ENCODE results near the gene SLC22A7.

Gene SLC22A7

DNA sequence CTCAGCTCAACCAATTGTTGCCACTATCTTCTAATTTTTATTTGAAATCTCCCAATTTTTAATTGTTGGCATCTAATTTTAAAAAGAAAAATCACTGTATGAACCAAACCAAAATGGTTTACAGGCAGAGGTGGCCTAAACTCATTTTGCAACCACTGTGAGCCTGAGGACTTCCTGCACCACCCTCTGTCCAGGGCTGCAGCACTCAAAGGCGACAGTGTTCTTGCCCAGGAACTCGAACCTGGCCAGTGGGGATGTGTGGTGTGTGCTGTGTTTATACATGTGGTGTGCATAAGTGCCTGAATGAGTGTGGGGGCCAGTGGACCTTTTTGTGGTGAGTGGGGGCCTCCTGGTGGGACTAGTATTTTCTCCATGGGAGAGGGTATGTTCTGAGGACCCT, 24.4 kb upstream of the SLC22A7 start:
- Histone ChIP-seq H3K18ac (ENCODE audit: low read length) (no peak overlapping the region), H3K79me1 (ENCODE audit: low read length) (no peaks in the 10 kb centered on the region), H3K36me3 (ENCODE audit: control insufficient read depth in 1 of 2, insufficient read depth in 2 of 2, low read length in 2 of 2) (no peaks in the 10 kb centered on the region), H4K8ac (ENCODE audit: low read depth, low read length) (no peak overlapping the region), H2BK5ac (ENCODE audit: low read depth, low read length, poor library complexity) (no peak overlapping the region), H2BK12ac (ENCODE audit: low read length) (no peak overlapping the region), H2AK5ac (ENCODE audit: low read length) (no peak overlapping the region), H3K79me2 (ENCODE audit: control insufficient read depth, insufficient read depth, low read length, poor library complexity) (no peaks in the 10 kb centered on the region), H4K12ac (ENCODE audit: low read depth, low read length) (no peak overlapping the region), H2BK120ac (ENCODE audit: insufficient read depth, low read length, poor library complexity) (no peak overlapping the region), H2AFZ (ENCODE audit: insufficient read depth, low read length, poor library complexity) (no peak overlapping the region), H3K23ac (ENCODE audit: low read length) (no peak overlapping the region), H3K27me3 (ENCODE audit: insufficient read depth, low read length) (peaks cover 41% of the 10 kb centered on the region), H3K4me2 (ENCODE audit: low read length) (no peak overlapping the region), H3K4me3 (ENCODE audit: low read depth, low read length) (no peak overlapping the region), H3K9me3 (ENCODE audit: insufficient read depth, low read depth, low read length) (peaks cover 16% of the 10 kb centered on the region), H3K4ac (ENCODE audit: low read depth, low read length) (no peak overlapping the region), H4K91ac (ENCODE audit: low read depth, low read length) (no peak overlapping the region), H3K14ac (ENCODE audit: low read length) (no peak overlapping the region), H3K4me1 (ENCODE audit: control insufficient read depth in 1 of 2, insufficient read depth in 2 of 2, low read length in 2 of 2) (peaks cover 4 to 8% of the 10 kb centered on the region in 2 experiments), H3K27ac (ENCODE audit: low read depth, low read length) (no peak overlapping the region), H3K9ac (ENCODE audit: low read length) (no peak overlapping the region)
- no CpG with 5 or more reads among the region's 2 CpGs for WGBS (ENCODE audit: extremely low coverage, insufficient coverage, insufficient read length)
- DNase-seq: no peak

- Histone ChIP-seq H3K9me3 (ENCODE audit: insufficient read depth, low read depth, low read length) (peaks cover 16% of the 10 kb centered on the region), H3K4me3 (ENCODE audit: low read depth, low read length) (no peak overlapping the region), H3K4me2 (ENCODE audit: low read length) (no peak overlapping the region), H3K79me1 (ENCODE audit: low read length) (no peaks in the 10 kb centered on the region), H2BK5ac (ENCODE audit: low read depth, low read length, poor library complexity) (no peak overlapping the region), H3K4ac (ENCODE audit: low read depth, low read length) (no peak overlapping the region), H4K8ac (ENCODE audit: low read depth, low read length) (no peak overlapping the region), H2BK12ac (ENCODE audit: low read length) (no peak overlapping the region), H3K18ac (ENCODE audit: low read length) (no peak overlapping the region), H3K27ac (ENCODE audit: low read depth, low read length) (no peak overlapping the region), H2AFZ (ENCODE audit: insufficient read depth, low read length, poor library complexity) (no peak overlapping the region), H4K12ac (ENCODE audit: low read depth, low read length) (no peak overlapping the region), H3K9ac (ENCODE audit: low read length) (no peak overlapping the region), H3K23ac (ENCODE audit: low read length) (no peak overlapping the region), H2AK5ac (ENCODE audit: low read length) (no peak overlapping the region), H2BK120ac (ENCODE audit: insufficient read depth, low read length, poor library complexity) (no peak overlapping the region), H3K36me3 (ENCODE audit: control insufficient read depth in 1 of 2, insufficient read depth in 2 of 2, low read length in 2 of 2) (no peaks in the 10 kb centered on the region), H3K14ac (ENCODE audit: low read length) (no peak overlapping the region), H4K91ac (ENCODE audit: low read depth, low read length) (no peak overlapping the region), H3K79me2 (ENCODE audit: control insufficient read depth, insufficient read depth, low read length, poor library complexity) (no peaks in the 10 kb centered on the region), H3K27me3 (ENCODE audit: insufficient read depth, low read length) (peaks cover 41% of the 10 kb centered on the region), H3K4me1 (ENCODE audit: control insufficient read depth in 1 of 2, insufficient read depth in 2 of 2, low read length in 2 of 2) (peaks cover 2 to 6% of the 10 kb centered on the region in 2 experiments)
- WGBS (ENCODE audit: extremely low coverage, insufficient coverage, insufficient read length): no CpG with 5 or more reads among the region's 10 CpGs
- no peak for DNase-seq
These were observed 23.7 kb upstream of the SLC22A7 start for GRCh38 chr6:43274127-43274915.

- Histone ChIP-seq H2BK12ac (ENCODE audit: low read length) (no peak overlapping the region), H2BK5ac (ENCODE audit: low read depth, low read length, poor library complexity) (no peak overlapping the region), H3K4ac (ENCODE audit: low read depth, low read length) (no peak overlapping the region), H3K27ac (ENCODE audit: low read depth, low read length) (no peak overlapping the region), H3K27me3 (ENCODE audit: insufficient read depth, low read length) (peaks cover 41% of the 10 kb centered on the region), H2BK120ac (ENCODE audit: insufficient read depth, low read length, poor library complexity) (no peak overlapping the region), H3K9me3 (ENCODE audit: insufficient read depth, low read depth, low read length) (peaks cover 16% of the 10 kb centered on the region), H3K14ac (ENCODE audit: low read length) (no peak overlapping the region), H3K9ac (ENCODE audit: low read length) (no peak overlapping the region), H3K36me3 (ENCODE audit: control insufficient read depth in 1 of 2, insufficient read depth in 2 of 2, low read length in 2 of 2) (no peaks in the 10 kb centered on the region), H2AK5ac (ENCODE audit: low read length) (no peak overlapping the region), H3K18ac (ENCODE audit: low read length) (no peak overlapping the region), H3K79me2 (ENCODE audit: control insufficient read depth, insufficient read depth, low read length, poor library complexity) (no peaks in the 10 kb centered on the region), H2AFZ (ENCODE audit: insufficient read depth, low read length, poor library complexity) (no peak overlapping the region), H4K12ac (ENCODE audit: low read depth, low read length) (no peak overlapping the region), H4K8ac (ENCODE audit: low read depth, low read length) (no peak overlapping the region), H3K23ac (ENCODE audit: low read length) (no peak overlapping the region), H3K79me1 (ENCODE audit: low read length) (no peaks in the 10 kb centered on the region), H3K4me1 (ENCODE audit: control insufficient read depth in 1 of 2, insufficient read depth in 2 of 2, low read length in 2 of 2) (peaks cover 0 to 2% of the 10 kb centered on the region in 2 experiments), H4K91ac (ENCODE audit: low read depth, low read length) (no peak overlapping the region), H3K4me3 (ENCODE audit: low read depth, low read length) (no peak overlapping the region), H3K4me2 (ENCODE audit: low read length) (peak overlapping the region; percentile 27)
- DNase-seq: no peak
- WGBS (ENCODE audit: extremely low coverage, insufficient coverage, insufficient read length): no CpG with 5 or more reads among the region's 65 CpGs
These were observed 23.0 kb upstream of the SLC22A7 start for GRCh38 chr6:43274916-43275597.

- H4K8ac ChIP-seq (ENCODE audit: low read depth, low read length): no peak overlapping the region
- no peak overlapping the region for H3K4me3 ChIP-seq (ENCODE audit: low read depth, low read length)
- no peak overlapping the region for H2BK12ac ChIP-seq (ENCODE audit: low read length)
- peaks cover 0 to 4% of the 10 kb centered on the region in 2 experiments for H3K4me1 ChIP-seq (ENCODE audit: control insufficient read depth in 1 of 2, insufficient read depth in 2 of 2, low read length in 2 of 2)
- no peak overlapping the region for H2AFZ ChIP-seq (ENCODE audit: insufficient read depth, low read length, poor library complexity)
- no peak overlapping the region for H3K9ac ChIP-seq (ENCODE audit: low read length)
- H3K14ac ChIP-seq (ENCODE audit: low read length): no peak overlapping the region
- H3K27me3 ChIP-seq (ENCODE audit: insufficient read depth, low read length): peaks cover 41% of the 10 kb centered on the region
- H2AK5ac ChIP-seq (ENCODE audit: low read length): no peak overlapping the region
- DNase-seq: no peak
- no peak overlapping the region for H3K4ac ChIP-seq (ENCODE audit: low read depth, low read length)
- no peak overlapping the region for H3K23ac ChIP-seq (ENCODE audit: low read length)
- H2BK120ac ChIP-seq (ENCODE audit: insufficient read depth, low read length, poor library complexity): no peak overlapping the region
- H3K79me1 ChIP-seq (ENCODE audit: low read length): no peaks in the 10 kb centered on the region
- no peak overlapping the region for H3K18ac ChIP-seq (ENCODE audit: low read length)
- no CpG with 5 or more reads among the region's 64 CpGs for WGBS (ENCODE audit: extremely low coverage, insufficient coverage, insufficient read length)
- no peak overlapping the region for H2BK5ac ChIP-seq (ENCODE audit: low read depth, low read length, poor library complexity)
- H3K27ac ChIP-seq (ENCODE audit: low read depth, low read length): no peak overlapping the region
- peak overlapping the region; percentile 28 for H3K4me2 ChIP-seq (ENCODE audit: low read length)
- no peaks in the 10 kb centered on the region for H3K36me3 ChIP-seq (ENCODE audit: control insufficient read depth in 1 of 2, insufficient read depth in 2 of 2, low read length in 2 of 2)
- peaks cover 16% of the 10 kb centered on the region for H3K9me3 ChIP-seq (ENCODE audit: insufficient read depth, low read depth, low read length)
- H3K79me2 ChIP-seq (ENCODE audit: control insufficient read depth, insufficient read depth, low read length, poor library complexity): no peaks in the 10 kb centered on the region
- no peak overlapping the region for H4K91ac ChIP-seq (ENCODE audit: low read depth, low read length)
- no peak overlapping the region for H4K12ac ChIP-seq (ENCODE audit: low read depth, low read length)
These were observed 22.1 kb upstream of the SLC22A7 start for GRCh38 chr6:43275801-43276576.

All from trophoblast cell (in vitro differentiated cells and primary cell).